ENCODE results near the gene EYS.

DNA sequence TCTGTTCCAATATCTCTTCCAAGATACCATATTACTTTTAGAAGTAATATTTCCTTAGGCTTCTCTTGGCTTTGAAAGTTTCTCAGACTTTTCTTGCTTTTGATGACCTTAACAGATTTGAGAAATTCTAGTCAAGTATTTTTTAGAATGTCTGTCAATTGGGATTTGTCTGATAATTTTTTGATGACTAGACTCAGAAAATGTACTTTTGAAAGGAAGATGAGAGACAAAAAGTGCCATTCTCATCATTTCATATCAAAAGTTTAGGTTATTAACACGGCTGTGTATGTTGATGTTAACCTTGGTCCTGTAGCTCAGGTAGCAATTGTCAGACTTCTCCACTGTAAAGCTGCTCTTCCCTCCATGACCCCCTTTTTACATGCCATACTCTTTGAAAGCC, 651.5 kb downstream of the EYS start:
- TF ChIP-seq ELF1 (IDR thresholded peaks at IDR 0.05; ENCODE audit: borderline replicate concordance, low read depth) (no peak), POLR2AphosphoS5 (IDR thresholded peaks at IDR 0.05; ENCODE audit: low read depth, low read length) (no peak), CEBPB (IDR thresholded peaks at IDR 0.05; ENCODE audit: low read depth) (no peak), RAD21 (IDR thresholded peaks at IDR 0.05; ENCODE audit: low read depth) (no peak)
- TF ChIP-seq, protein P1, sequence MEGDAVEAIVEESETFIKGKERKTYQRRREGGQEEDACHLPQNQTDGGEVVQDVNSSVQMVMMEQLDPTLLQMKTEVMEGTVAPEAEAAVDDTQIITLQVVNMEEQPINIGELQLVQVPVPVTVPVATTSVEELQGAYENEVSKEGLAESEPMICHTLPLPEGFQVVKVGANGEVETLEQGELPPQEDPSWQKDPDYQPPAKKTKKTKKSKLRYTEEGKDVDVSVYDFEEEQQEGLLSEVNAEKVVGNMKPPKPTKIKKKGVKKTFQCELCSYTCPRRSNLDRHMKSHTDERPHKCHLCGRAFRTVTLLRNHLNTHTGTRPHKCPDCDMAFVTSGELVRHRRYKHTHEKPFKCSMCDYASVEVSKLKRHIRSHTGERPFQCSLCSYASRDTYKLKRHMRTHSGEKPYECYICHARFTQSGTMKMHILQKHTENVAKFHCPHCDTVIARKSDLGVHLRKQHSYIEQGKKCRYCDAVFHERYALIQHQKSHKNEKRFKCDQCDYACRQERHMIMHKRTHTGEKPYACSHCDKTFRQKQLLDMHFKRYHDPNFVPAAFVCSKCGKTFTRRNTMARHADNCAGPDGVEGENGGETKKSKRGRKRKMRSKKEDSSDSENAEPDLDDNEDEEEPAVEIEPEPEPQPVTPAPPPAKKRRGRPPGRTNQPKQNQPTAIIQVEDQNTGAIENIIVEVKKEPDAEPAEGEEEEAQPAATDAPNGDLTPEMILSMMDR (IDR thresholded peaks at IDR 0.05 in 2 of 3, conservative IDR thresholded peaks at IDR 0.05 in 1 of 3; ENCODE audit: borderline replicate concordance in 1 of 3, insufficient read depth in 1 of 3, low read depth in 2 of 3, low read length in 2 of 3), result no peak
